AG08395 (cell line): ENCODE measurements around the gene PAM.
A peak's percentile ranks its signal among the peaks of the same experiment; 100 is the strongest.

Experiments
- DNase-seq: peaks from one replicate; pipeline ENCODE4 v3.0.0; 2012; ENCODE audit warnings: mixed read lengths, low spot score

Gene PAM

DNA sequence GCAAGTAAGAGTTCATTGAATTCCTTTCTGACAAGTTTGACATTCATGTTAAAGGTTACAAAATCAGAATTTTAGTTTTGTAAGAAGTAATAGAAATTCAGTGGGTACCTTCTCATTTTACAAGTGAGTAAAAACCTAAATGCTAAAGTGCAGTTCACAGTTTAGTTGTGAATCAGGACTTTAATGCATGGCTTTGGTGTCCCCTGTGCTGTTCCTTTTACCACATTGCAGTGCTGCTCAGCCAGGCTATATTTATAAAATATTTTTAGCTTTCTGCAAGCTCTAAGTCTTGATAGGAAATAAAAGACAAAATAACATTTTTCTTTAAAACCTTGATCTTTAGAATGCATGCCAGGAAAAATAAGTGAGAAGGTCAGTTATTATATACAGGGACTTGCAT is 26.3 kb downstream of the PAM start:
- DNase-seq = no peak

GRCh38 chr5:102781786-102782185 is 26.7 kb downstream of the PAM start:
- DNase-seq = no peak

- no peak for DNase-seq
Observed at GRCh38 chr5:102782217-102782872, 27.2 kb downstream of the PAM start.

- no peak for DNase-seq
Observed at GRCh38 chr5:102787134-102787533, 32.0 kb downstream of the PAM start.

DNA sequence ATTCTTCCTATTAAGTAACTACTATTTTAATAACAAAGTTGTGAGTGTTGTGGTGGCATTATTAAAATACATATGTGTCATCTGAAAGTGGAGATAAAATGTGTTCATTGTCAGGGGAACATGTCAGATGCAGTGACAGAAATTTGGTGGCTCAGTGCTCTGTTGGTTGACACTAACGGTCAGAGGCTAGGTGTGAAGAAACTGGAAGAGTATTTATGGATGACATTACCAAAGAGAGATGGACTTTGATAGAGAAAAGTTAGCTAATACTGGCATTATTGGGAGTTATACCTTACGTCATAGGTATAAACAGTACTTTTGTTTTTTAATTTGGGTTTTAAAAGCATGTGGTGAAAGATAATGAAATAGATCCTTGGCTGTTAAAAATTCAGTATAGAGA is 33.7 kb downstream of the PAM start:
- no peak for DNase-seq

GRCh38 chr5:102789469-102789868 is 34.4 kb downstream of the PAM start:
- no peak for DNase-seq

GRCh38 chr5:102790748-102791147 is 35.6 kb downstream of the PAM start:
- no peak for DNase-seq

GRCh38 chr5:102792705-102793104 is 37.6 kb downstream of the PAM start:
- peak; percentile 21 for DNase-seq

DNA sequence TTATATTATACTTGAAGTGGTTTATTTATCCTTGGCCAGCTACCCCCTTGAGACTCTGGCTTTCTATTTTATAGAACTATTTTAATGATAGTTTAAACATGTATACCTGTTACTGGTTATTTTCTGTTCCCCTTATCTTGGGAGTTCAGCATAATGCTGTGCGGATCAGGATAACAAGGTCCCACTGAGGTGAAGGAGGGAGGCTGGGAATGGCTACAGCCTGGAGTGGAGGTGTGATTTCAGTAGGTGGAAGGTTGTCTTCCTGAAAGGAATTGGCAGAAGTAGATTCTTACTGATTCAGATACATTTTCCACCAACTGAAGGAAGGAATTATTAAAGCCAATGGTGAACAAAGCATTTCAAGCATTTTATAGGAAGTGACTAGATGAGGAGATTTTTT is 38.9 kb downstream of the PAM start:
- no peak for DNase-seq

DNA sequence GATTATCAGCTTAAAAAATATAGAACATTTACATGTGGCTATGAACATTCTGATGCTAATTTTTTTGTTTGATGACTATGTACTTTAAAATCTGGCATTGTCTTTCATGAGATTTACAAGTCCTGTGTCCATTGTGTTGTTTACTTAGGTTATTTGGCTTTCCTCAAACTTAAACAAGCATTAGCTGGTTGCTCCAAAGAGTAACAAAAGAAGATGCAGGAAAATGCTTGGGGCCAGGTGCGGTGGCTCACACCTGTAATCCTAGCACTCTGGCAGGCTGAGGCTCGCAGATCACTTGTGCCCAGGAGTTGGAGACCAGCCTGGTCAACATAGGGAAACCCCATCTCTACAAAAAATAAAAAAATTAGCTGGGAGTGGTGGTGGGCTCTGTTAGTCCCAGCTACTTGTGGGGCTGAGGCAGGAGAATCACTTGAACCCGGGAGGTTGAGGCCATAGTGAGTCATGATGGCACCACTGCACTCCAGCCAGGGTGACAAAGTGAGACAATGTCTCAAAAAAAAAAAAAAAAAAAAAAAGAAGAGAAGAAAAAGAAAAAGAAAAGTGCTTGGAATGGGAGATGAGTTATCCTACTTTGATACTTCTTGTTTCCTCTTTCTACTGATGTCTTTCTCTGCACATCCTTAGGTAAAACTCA is 39.7 kb downstream of the PAM start:
- no peak for DNase-seq

DNA sequence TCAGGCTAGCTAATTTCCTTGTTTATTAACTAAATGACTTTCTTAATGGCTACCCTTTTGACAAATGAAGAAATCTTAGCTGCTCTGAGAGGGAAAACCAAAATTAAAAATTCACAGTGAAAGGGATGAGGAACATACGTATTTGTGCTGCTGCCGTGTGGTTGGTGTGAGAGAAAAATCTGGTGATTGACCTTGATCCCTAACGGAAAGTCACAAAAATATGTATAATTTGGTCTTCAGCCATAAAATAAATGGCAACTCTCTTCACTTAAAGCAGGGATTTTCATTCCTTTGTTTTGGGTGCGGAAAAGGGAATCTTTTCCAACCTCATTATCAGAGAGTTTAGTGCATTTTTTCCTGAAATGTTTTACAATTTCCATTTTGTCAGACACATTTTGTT is 40.4 kb downstream of the PAM start:
- DNase-seq = no peak

DNA sequence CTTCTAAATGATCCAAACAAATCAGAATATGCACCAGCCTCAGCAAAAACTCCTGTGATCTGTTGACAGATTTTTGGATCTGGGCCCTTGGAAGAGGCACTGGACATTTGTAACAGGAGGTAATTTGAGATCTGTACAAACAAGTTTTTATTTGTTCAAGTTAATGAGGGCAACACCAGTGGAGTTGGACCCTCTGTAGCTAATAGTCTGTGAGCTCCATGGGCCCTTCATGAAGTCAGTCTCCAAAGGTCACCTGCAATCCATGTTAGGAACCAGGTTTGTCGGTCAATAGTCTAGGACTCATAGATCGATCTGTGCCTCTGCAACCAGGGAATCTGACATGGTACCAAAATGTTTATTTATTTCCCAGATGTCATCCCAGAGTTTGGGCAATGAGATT is 40.9 kb downstream of the PAM start:
- no peak for DNase-seq

DNA sequence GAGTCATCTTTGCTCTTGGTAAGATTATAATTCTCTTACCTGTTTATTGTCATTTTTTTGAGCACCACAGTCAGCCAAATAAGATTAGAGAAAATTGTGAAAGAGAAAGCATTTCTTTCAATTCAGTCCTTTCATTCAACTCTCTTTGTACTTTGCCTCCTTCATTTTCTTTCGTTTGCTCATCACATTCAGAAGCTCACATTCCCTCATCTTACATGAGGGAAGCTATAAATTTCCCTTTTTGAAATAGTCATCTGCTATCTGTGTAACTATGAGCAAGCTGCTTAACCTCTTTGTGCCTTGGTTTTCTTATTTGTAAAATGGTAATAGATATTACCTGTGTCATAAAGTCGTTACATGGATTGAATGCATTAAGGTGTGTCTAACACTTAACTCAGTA is 41.4 kb downstream of the PAM start:
- no peak for DNase-seq

GRCh38 chr5:102797322-102797884 is 42.3 kb downstream of the PAM start:
- no peak for DNase-seq

GRCh38 chr5:102798104-102798785 is 43.1 kb downstream of the PAM start:
- no peak for DNase-seq

GRCh38 chr5:102799017-102799416 is 43.9 kb downstream of the PAM start:
- DNase-seq = no peak

- no peak for DNase-seq
Observed at GRCh38 chr5:102800427-102800826, 45.3 kb downstream of the PAM start.

- no peak for DNase-seq
Observed at GRCh38 chr5:102801371-102801770, 46.3 kb downstream of the PAM start.

- no peak for DNase-seq
Observed at GRCh38 chr5:102802708-102803458, 47.8 kb downstream of the PAM start.

DNA sequence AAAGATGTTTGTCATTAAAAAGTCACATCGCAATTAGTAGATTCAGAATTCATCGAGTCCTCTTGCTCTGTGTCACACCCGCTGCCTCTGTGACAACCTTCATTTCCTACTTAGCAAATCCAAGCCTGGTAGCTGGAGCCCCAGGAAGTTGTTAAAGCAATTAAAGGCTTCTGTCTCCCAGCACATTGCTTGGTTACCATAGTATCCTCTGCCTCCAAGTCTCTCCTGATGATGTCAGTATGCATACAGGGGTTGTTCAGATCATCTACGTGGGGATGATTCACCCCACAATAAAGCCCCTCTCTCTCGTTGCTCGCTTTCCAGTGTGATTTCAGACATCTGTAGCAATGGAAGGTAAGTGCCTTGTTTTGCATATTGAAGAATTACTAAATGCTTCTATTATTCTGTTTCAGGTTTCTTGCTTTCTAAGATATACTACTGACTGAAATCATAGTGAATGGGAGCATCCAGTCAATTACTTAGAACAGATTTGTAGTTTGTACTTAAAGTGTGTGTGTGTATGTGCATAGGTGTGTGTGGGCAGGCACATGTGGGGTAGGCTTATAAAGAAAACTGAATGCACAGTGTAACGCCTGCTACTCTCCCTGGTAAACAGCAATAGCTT is 52.9 kb downstream of the PAM start:
- peak; percentile 13 for DNase-seq

DNA sequence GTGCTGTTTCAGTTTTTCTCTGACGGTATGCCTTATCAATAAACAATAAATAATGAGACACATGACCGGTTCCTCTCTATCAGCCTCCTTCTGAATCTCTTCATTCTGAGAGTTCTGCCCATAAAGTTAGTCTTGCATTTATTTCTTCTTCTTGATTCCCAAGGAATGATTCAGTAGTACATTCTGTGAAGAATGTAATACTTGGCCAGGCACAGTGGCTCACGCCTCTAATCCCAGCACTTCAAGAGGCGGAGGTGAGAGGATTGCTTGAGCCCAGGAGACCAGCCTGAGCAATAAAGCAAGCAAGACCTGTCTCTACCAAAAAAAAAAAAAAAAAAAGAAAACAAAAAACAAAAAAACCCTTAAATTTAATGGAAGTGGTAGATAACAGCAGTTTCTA is 53.9 kb downstream of the PAM start:
- no peak for DNase-seq

GRCh38 chr5:102811972-102812371 is 56.9 kb downstream of the PAM start:
- peak; percentile 37 for DNase-seq
